Esophagus squamous epithelium (tissue), 4 donors: ENCODE measurements around the gene TLN1.

Source experiments
- CTCF ChIP-seq, 6 experiments: fragments of 450-650 bp in 4 of 6; fragments of 200-600 bp in 2 of 6; sonication (generic) in 2 of 6; IDR thresholded peaks; one replicate each; pipeline ENCODE4 v1.5.1; 2016 to 2019; ENCODE audit warnings: antibody characterized with exemption in 6 of 6, mild to moderate bottlenecking in 4 of 6, moderate library complexity in 4 of 6
- POLR2A ChIP-seq, 4 donors: fragments of 450-650 bp; IDR thresholded peaks; one replicate each; pipeline ENCODE4 v1.6.1; 2017; ENCODE audit warnings: antibody characterized with exemption in 4 of 4, mild to moderate bottlenecking in 4 of 4, moderate library complexity in 3 of 4

- no peak for TF ChIP-seq CTCF (IDR thresholded peaks at IDR 0.05)
- no peak for TF ChIP-seq POLR2A (IDR thresholded peaks at IDR 0.05)
Observed at GRCh38 chr9:35683323-35683722, 48.7 kb downstream of the TLN1 start.
